SH-SY5Y (cell line): Measurements from ENCODE around the gene RALBP1.

Source experiments
- GATA2 ChIP-seq: IDR thresholded peaks from 2 replicates; pipeline ENCODE4 v1.6.1; 2011; ENCODE audit warnings: mild to moderate bottlenecking, low read depth, low read length
- GATA3 ChIP-seq: IDR thresholded peaks from 2 replicates; pipeline ENCODE4 v1.6.1; 2011; ENCODE audit warnings: low read depth, mild to moderate bottlenecking, low read length, moderate library complexity

The RALBP1 gene

DNA sequence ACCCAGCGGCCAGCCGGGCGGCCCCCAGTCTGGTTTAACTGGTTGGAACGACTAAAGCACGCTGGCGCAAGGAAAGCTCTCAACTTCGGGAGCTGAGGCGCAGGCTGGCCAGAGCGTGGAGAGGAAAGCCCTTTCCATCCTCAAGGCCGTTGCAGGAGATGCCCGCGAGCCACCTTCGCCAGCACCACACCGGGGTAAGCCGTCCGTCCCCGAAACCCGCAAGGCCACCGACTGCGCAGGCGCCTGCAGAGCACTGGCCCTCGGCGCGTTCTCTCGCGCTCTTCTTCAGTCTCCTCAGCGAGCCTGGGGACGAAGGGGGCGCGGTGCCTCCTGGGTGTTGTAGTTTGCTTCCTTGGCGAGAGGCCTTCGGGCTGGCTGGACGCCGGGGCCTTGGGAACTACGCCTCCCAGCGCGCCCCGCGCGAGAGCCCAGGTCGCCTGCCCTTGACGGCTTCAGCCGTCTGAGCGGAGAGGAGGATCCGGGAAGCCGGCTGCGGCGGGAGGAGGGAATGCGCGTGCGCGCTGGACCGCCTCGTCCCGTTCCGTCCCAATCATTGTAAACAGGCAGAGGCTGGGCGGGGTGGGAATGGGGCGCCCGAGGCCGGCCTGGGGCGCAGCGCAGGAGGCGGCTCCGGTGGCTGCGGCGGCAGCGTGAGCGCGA, at the start of gene RALBP1:
Gene RALBP1 (plus strand): TSS at position 531 of the 660 bp plus-strand sequence. CDS start 37,533 bp downstream, outside the sequence.
- TF ChIP-seq GATA3 (no peak), GATA2 (no peak)

DNA sequence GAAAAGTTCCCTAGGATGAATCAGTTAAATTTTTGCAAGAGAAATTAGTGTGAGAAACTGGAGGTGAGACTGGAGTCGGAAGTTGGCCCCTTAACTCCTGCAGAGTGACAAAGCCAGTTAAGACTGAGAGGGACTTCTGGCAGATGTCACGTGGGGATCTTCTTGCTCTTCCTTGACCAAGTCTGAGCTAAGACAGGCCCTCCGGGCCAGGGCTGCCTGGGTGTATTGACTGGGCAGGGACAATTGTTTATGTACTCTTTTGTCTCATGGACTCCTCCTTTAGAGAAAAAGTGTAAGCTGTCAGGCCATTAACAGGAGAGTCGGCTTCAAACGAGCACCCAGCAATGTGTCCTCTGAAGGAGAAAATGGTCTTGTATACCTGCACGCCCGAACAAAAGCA, 48.6 kb upstream of the RALBP1 start:
- TF ChIP-seq GATA2 = no peak
- TF ChIP-seq GATA3 = no peak

DNA sequence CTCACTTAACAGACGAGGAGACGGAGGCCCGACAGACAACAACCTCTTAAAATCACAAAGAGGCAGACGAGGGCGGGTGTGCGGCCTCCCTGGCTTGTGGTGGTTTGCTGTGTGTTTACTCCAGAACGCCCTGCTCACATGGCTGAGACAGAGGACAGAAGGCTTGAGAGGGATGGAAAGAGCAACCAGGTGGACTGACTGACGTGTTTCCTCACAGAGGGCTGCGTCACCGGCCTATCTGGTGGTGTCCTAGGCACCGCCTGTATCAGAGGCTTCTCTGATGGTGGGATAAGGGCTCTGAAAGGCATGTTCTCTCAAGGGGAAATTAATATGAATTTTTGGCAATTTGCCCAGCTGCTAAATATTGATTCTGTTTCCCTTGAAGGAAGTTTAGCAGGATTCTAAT, 47.0 kb upstream of the RALBP1 start:
- TF ChIP-seq GATA3 (no peak), GATA2 (no peak)

DNA sequence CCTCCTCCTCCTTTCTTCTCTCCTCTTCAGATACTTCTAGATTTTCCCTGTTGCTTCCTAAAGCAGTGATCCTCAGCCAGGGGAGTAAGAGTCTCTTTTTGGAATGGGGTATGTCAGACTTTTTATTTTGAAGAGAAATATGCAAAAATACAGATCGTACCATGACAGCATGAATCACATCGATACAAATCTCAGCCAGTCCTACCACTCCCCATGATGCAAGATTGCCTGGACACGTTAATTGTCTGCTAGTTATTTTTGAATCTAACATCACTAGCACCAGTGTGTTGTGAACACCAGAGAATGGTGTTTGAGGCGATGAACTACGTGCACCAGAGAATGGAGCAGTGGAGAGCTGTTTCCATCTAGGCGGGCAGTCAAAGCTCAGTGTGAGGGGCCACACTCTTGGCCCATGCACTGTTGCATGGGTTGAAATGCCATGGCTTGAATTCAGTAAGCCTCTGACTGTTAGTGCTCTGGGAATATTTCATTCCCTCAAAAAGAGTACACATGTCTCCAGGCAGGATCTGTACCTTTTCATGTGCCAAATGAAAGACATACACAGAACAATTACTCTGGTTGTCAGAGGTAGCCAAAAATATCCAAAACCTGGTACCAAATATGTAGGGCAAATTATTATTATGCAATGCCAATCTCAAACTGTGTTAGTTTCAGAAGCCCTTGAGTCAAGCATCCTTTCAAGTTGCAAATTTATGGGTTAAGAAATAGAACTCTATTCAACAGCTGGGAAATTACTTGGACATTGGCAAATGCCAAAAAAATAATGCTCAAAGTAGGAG, 46.3 kb upstream of the RALBP1 start:
- TF ChIP-seq GATA3 (no peak), GATA2 (no peak)

- TF ChIP-seq GATA3 (no peak), GATA2 (no peak)
Observed at GRCh38 chr18:9429662-9429993, 45.7 kb upstream of the RALBP1 start.

GRCh38 chr18:9431296-9431695, 44.0 kb upstream of the RALBP1 start:
- TF ChIP-seq GATA2 (no peak), GATA3 (no peak)

- no peak for TF ChIP-seq GATA2
- TF ChIP-seq GATA3 = no peak
Observed at GRCh38 chr18:9433671-9434121, 41.6 kb upstream of the RALBP1 start.

GRCh38 chr18:9434122-9434701, 41.1 kb upstream of the RALBP1 start:
- no peak for TF ChIP-seq GATA2
- no peak for TF ChIP-seq GATA3

GRCh38 chr18:9435041-9435440, 40.3 kb upstream of the RALBP1 start:
- TF ChIP-seq GATA3 = no peak

- TF ChIP-seq GATA2 = no peak
Observed at GRCh38 chr18:9436206-9436929, 38.9 kb upstream of the RALBP1 start.

- TF ChIP-seq GATA2 (no peak), GATA3 (no peak)
Observed at GRCh38 chr18:9437021-9437437, 38.3 kb upstream of the RALBP1 start.

DNA sequence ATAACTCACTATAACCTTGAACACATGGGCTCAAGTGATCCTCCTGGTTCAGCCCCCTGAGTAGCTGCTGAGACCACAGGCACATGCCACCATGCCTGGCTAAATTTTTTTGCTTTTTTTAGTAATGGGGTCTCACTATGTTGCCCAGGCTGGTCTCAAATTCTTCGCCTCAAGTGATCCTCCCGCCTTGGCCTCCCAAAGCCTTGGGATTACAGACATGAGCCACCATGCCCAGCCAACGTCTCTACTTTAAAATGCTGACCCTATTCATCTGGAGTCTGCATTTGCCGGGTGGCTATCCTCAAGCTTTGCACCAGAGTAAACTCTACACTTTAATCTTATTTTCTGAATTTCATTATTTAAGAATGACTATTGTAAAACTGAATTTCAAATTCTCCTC, 37.6 kb upstream of the RALBP1 start:
- TF ChIP-seq GATA2 = no peak
- TF ChIP-seq GATA3 = no peak

DNA sequence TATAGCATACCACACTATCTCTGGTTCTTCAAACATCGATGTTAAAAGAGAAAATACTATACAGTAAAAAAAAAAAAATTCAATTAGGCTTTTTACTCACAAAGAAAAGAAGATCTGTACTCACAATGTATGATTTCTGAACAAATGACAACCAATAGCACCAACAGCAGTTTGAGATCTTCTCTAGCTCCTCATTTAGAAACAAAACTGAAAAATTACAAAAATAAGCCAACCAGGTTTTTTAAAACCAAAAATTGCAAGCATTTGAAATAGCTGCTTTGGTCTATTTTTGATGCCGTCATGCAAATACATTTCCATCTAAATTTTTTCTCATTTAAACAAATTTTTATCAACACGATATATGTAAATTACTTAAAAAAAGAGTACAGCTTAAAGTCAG, 34.3 kb upstream of the RALBP1 start:
- TF ChIP-seq GATA2 (no peak), GATA3 (no peak)

- TF ChIP-seq GATA3 (no peak), GATA2 (no peak)
Observed at GRCh38 chr18:9444549-9444948, 30.8 kb upstream of the RALBP1 start.
